Ovary (tissue), 9 donors: ENCODE results near the gene SLC4A1AP. TPM values are rescaled to one million over a fixed set of nuclear protein-coding genes. Genes with fewer than 3 reads are reported as not detected.

ENCODE experiments used
- DNase-seq, 5 donors: peaks; one replicate each; pipeline ENCODE4 v3.0.0-alpha.2; 2019 to 2020
- H3K27ac ChIP-seq, 2 donors: fragments of 200-600 bp; one replicate each; pipeline versions ENCODE4 v1.5.1 to v1.8.0; 2019 to 2022
- H3K27me3 ChIP-seq: fragments of 200-600 bp; one replicate; pipeline ENCODE4 v1.8.0; 2022
- H3K36me3 ChIP-seq: fragments of 200-600 bp; sonication (generic); one replicate; pipeline ENCODE4 v1.5.1; 2019
- H3K4me1 ChIP-seq: one replicate; pipeline ENCODE4 v1.8.1; 2013; ENCODE audit warnings: mild to moderate bottlenecking, moderate library complexity; ENCODE audit not compliant: insufficient read depth
- H3K4me3 ChIP-seq: fragments of 200-600 bp; sonication (generic); one replicate; pipeline ENCODE4 v1.5.1; 2017
- H3K9me3 ChIP-seq, 2 donors: fragments of 200-600 bp in 1 of 2; sonication (generic) in 1 of 2; one replicate each; pipeline versions ENCODE4 v1.5.1 to v1.8.1; 2013 to 2019; ENCODE audit warnings: mild to moderate bottlenecking in 1 of 2, moderate library complexity in 1 of 2
- EP300 ChIP-seq: sonication (generic); formaldehyde crosslinking; IDR thresholded peaks from one replicate; pipeline ENCODE4 v1.6.1; 2017; ENCODE audit warnings: antibody characterized with exemption
- POLR2A ChIP-seq: fragments of 450-650 bp; IDR thresholded peaks from one replicate; pipeline ENCODE4 v1.6.1; 2017; ENCODE audit warnings: antibody characterized with exemption, mild to moderate bottlenecking, moderate library complexity
- WGBS, 3 donors: extraction: QIAGEN DNeasy Blood & Tissue Kit in 1 of 3; methylation state at CpG; one replicate each; pipeline versions ENCODE4 v1.1.5 to v1.1.7; 2013 to 2017; 5-methylcytosine and 5-hydroxymethylcytosine counted together
- intact Hi-C, 4 donors: fragments of 100-400 bp; cut with DNase I; formaldehyde crosslinking; loops; one replicate each; pipeline versions ENCODE4 v1.11.0 to v1.15.1; 2022 to 2023
- polyA plus RNA-seq, 2 donors: library from polyadenylated mRNA; stranded (reverse); fragments of 200-250 nt in 1 of 2; fragments of 350-450 nt in 1 of 2; fragmentation: Illumina TruSeq in 1 of 2; extraction: RNeasy Lipid Tissue Mini Kit (QIAGEN cat#74804) in 1 of 2; gene quantifications; one replicate each; pipeline ENCODE4 v1.2.3, GENCODE V29; 2013 to 2014
- total RNA-seq, 7 donors: library from RNA; depleted of rRNA in 2 of 7; stranded (reverse); fragments of >200 nt in 2 of 7; fragmentation: NEBNext Ultra II Directional in 3 of 7; extraction: Animal tissue kit (Norgen Biotek cat#: 25700) in 3 of 7; gene quantifications; one replicate each; pipeline versions ENCODE4 v1.1.0 to v1.2.4, GENCODE V29; 2016 to 2023
- TF ChIP-seq, protein P1 (sequence below), 3 donors: fragments of 450-650 bp in 2 of 3; fragments of 200-600 bp in 1 of 3; IDR thresholded peaks; one replicate each; pipeline versions ENCODE4 v1.5.1 to v1.8.0; 2016 to 2022; ENCODE audit warnings: antibody characterized with exemption in 3 of 3, mild to moderate bottlenecking in 1 of 3
- donor health status: DM: no; HTN: no; CAD: no; lungs with moderate emphysema.
- donor health status: DM: no; HTN: no; CAD: no.
- donor health status: Bipolar disorder and iron deficiency.
- donor health status: DM: yes; HTN: yes; CAD: no.
- donor health status: DM: no; HTN: no; CAD: no.
- donor health status: DM: yes; HTN: yes; CAD: no.

SLC4A1AP gene
- total and polyA plus RNA-seq, 9 donors = 14.6 to 22.0 (median 16.2) TPM

DNA sequence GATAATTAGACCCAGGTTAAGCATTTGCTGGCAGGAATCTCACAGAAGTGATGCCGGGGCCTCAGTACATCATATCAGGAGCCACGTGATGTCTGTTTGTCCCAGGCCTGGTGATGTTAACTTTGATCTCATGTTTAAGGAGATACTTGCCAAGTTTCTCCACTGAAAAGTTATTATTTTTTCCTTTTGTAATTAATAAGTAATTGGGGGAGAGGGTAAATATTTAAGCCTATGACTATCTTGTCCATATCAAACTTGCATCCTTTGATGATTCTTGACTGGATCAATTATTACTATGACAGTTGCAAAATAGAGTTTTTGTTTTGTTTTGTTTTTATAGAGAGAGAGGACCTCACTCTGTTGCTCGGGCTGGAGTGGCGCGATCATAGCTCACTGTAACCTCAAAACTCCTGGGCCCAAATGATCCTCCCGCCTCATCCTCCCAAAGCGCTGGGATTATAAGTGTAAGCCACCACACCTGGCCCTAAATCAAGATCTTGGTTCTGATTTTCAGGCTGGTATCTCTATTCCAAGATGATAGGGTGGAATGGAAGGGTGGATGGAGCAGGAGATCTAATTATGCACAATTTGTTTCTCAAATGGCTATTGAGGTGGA lies 46.4 kb downstream of the SLC4A1AP start:
- H3K27ac ChIP-seq = no peak overlapping the region
- no peaks in the 10 kb centered on the region for H3K27me3 ChIP-seq
- H3K4me1 ChIP-seq = peaks cover 17% of the 10 kb centered on the region
- TF ChIP-seq POLR2A (no peak), EP300 (no peak)
- TF ChIP-seq, protein P1, sequence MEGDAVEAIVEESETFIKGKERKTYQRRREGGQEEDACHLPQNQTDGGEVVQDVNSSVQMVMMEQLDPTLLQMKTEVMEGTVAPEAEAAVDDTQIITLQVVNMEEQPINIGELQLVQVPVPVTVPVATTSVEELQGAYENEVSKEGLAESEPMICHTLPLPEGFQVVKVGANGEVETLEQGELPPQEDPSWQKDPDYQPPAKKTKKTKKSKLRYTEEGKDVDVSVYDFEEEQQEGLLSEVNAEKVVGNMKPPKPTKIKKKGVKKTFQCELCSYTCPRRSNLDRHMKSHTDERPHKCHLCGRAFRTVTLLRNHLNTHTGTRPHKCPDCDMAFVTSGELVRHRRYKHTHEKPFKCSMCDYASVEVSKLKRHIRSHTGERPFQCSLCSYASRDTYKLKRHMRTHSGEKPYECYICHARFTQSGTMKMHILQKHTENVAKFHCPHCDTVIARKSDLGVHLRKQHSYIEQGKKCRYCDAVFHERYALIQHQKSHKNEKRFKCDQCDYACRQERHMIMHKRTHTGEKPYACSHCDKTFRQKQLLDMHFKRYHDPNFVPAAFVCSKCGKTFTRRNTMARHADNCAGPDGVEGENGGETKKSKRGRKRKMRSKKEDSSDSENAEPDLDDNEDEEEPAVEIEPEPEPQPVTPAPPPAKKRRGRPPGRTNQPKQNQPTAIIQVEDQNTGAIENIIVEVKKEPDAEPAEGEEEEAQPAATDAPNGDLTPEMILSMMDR (IDR thresholded peaks at IDR 0.05) = no peak
- no peak overlapping the region for H3K4me3 ChIP-seq
- intact Hi-C loops = loop anchor here (5.0 to 10.0 kb wide), 4 partner anchors 65 to 745 kb away; partner anchors contain the start of genes FOSL2 (in 2 of the 4) and MRPL33 (in 1 of the 4)
- DNase-seq = no peak
- WGBS, 3 donors = 88 to 93% (median 90%) methylated on average over 7 of the region's 7 CpGs
- no peaks in the 10 kb centered on the region for H3K9me3 ChIP-seq
- no peaks in the 10 kb centered on the region for H3K36me3 ChIP-seq

DNA sequence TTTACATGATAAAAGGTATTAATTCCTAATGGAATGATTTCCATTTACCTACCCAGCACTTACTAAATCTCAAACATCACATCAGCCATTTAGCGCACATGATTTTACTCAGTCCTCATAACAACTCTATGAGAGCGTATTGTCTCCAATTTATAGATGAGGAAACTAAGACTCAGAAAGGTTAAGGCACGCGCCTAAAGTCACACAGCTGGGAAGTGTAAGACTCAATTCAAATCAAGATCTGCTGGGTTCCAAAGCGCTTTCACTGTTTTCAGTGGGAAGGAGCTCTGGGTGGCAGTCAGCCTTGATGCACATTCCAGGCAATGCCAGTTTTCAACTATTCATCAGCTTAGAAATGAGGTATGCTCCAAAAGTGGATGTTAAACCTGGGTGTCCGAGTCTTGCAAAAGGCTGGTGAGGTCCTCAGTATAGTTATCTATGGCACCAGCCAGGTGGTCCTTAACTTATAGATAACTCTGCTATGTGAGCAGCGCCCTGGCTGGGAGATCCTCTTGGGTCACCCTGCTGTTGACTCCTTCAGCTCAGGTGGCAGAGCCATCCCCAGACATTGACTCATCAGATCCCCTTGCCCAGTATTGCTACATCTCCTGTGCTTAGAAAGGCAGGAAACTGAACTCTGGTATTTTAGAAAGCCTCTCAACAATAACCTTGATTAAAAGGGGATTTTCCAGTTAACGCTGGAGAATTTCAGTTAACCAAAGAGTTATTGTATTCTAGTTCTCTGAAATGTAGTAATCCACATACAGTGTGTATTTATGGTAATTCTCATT lies 47.1 kb downstream of the SLC4A1AP start:
- Histone ChIP-seq H3K4me1 (peaks cover 17% of the 10 kb centered on the region), H3K27me3 (no peaks in the 10 kb centered on the region), H3K36me3 (no peaks in the 10 kb centered on the region), H3K27ac (no peak overlapping the region), H3K4me3 (no peak overlapping the region), H3K9me3 (no peaks in the 10 kb centered on the region)
- no peak for DNase-seq
- intact Hi-C loops = loop anchor here in 1 of 4 donors (10.0 kb wide), 1 partner anchor 174 kb away; no protein-coding TSS in a partner anchor
- WGBS, 3 donors = 91 to 94% (median 92%) methylated on average over 8 of the region's 8 CpGs
- TF ChIP-seq, protein P1 (IDR thresholded peaks at IDR 0.05) = no peak
- TF ChIP-seq POLR2A (no peak), EP300 (no peak)

DNA sequence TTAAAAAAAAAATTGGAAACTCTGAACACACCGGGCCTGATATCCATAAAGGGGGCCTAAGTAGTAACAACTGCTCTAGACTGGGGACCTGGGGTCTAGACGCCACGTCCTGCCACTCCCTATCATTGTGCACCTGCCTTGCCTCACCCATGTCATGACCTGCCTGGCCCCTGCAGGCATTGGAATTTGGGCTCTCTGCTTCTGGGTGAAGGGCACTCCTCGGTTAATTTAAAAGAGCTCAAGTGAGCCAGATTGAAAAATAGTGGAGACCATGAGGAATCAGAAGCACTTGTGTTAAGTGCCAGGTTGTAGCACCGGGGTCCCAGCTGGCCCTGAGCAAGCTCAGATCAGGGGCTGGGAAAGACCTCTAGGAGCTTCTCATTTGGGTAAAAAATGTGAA lies 48.1 kb downstream of the SLC4A1AP start:
- TF ChIP-seq EP300 = no peak
- TF ChIP-seq, protein P1 (IDR thresholded peaks at IDR 0.05) = no peak
- no peak for TF ChIP-seq POLR2A
- intact Hi-C loops = loop anchor here in 1 of 4 donors (10.0 kb wide), 1 partner anchor 173 kb away; no protein-coding TSS in a partner anchor
- H3K4me3 ChIP-seq = no peak overlapping the region
- peaks cover 16% of the 10 kb centered on the region for H3K4me1 ChIP-seq
- no peaks in the 10 kb centered on the region for H3K9me3 ChIP-seq
- H3K36me3 ChIP-seq = no peaks in the 10 kb centered on the region
- no peaks in the 10 kb centered on the region for H3K27me3 ChIP-seq
- no peak overlapping the region for H3K27ac ChIP-seq
- no peak for DNase-seq
- WGBS, 3 donors = 84 to 92% (median 88%) methylated on average over 5 of the region's 5 CpGs

DNA sequence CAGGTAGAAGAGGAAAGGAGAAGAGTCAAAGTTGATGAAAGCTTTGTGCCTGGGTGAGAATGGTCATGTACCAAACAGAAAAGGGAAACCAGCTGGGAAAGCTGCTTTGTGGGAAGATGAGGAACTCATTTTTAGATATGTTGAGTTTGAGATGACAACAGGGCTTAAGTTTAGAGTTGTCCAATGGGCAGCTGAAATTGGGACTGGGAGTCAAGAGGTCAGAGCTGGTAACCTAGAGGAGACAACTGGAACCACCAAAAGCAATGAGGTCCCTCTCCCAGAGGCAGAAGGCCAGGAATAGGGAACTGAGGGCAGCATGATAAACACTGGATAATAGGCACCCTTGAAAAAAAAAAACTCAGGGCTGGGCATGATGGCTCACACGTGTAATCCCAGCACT lies 48.8 kb downstream of the SLC4A1AP start:
- Histone ChIP-seq H3K9me3 (no peaks in the 10 kb centered on the region), H3K27me3 (no peaks in the 10 kb centered on the region), H3K27ac (no peak overlapping the region), H3K36me3 (no peaks in the 10 kb centered on the region), H3K4me3 (no peak overlapping the region), H3K4me1 (peaks cover 12% of the 10 kb centered on the region)
- WGBS, 3 donors = 71 to 82% (median 76%) methylated on average over 1 of the region's 1 CpG
- TF ChIP-seq, protein P1 (IDR thresholded peaks at IDR 0.05) = no peak
- no peak for TF ChIP-seq EP300
- TF ChIP-seq POLR2A = no peak
- DNase-seq = no peak
- intact Hi-C loops = loop anchor here in 1 of 4 donors (10.0 kb wide), 1 partner anchor 172 kb away; no protein-coding TSS in a partner anchor
